ENCODE measurements around the gene LARGE1. TPM values are rescaled to one million over a fixed set of nuclear protein-coding genes. Genes with fewer than 3 reads are reported as not detected.

LARGE1 gene
- total RNA-seq, 4 donors from 2014 or later: 18.7 to 82.1 (median 39.2) TPM

- TF ChIP-seq CTCF (IDR thresholded peaks at IDR 0.05) (no peak), POLR2A (IDR thresholded peaks at IDR 0.05) (no peak)
- Histone ChIP-seq H3K9me3 (no peaks in the 10 kb centered on the region), H3K4me1 (no peaks in the 10 kb centered on the region), H3K4me3 (no peak overlapping the region), H3K27ac (no peak overlapping the region), H3K36me3 (no peaks in the 10 kb centered on the region), H3K27me3 (no peaks in the 10 kb centered on the region)
- no peak for DNase-seq
- intact Hi-C loops (cut with DNase I; ENCODE audit: low total_unique reads): no loop called here
Measured at GRCh38 chr22:33831651-33832050, 88.6 kb downstream of the LARGE1 start.

- intact Hi-C loops (cut with DNase I; ENCODE audit: low total_unique reads): no loop called here
- no peak overlapping the region for H3K4me3 ChIP-seq
Measured at GRCh38 chr22:33831207-33831606, 89.1 kb downstream of the LARGE1 start.

GRCh38 chr22:33829546-33830280, 90.6 kb downstream of the LARGE1 start:
- Histone ChIP-seq H3K27ac (no peak overlapping the region), H3K9me3 (no peaks in the 10 kb centered on the region), H3K4me1 (peaks cover 0 to 4% of the 10 kb centered on the region in 2 donors), H3K36me3 (no peaks in the 10 kb centered on the region), H3K4me3 (no peak overlapping the region), H3K27me3 (no peaks in the 10 kb centered on the region)
- DNase-seq: no peak
- intact Hi-C loops (cut with DNase I; ENCODE audit: low total_unique reads): no loop called here
- TF ChIP-seq POLR2A (IDR thresholded peaks at IDR 0.05): no peak
- TF ChIP-seq CTCF (IDR thresholded peaks at IDR 0.05): no peak

More at GRCh38 chr22:33831207-33831606, 89.1 kb downstream of the LARGE1 start:
- no peaks in the 10 kb centered on the region for H3K27me3 ChIP-seq
- no peaks in the 10 kb centered on the region for H3K36me3 ChIP-seq
- TF ChIP-seq POLR2A (IDR thresholded peaks at IDR 0.05) (no peak), CTCF (IDR thresholded peaks at IDR 0.05) (no peak)
- DNase-seq: no peak
- no peak overlapping the region for H3K27ac ChIP-seq
- no peaks in the 10 kb centered on the region for H3K9me3 ChIP-seq
- no peaks in the 10 kb centered on the region for H3K4me1 ChIP-seq

DNA sequence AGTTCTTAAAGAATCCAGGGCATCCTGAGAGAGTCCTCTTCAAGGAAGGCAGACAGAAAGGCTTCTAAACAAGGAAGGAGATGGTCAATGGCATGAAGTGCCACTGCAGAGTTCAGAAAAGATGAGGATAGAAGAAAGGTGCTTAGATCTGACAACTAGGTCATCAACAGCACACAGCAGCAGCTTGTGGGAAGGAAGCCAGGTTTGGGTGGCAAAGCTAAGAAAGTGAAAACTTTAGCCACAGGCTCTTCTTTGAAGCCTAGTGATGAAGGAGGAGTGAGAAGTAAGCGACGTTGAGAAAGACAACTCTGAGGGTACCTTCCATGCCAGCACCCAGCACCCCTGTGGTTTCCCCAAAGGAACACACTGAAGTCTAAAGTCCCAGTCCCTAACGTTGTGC, 92.0 kb downstream of the LARGE1 start:
- Histone ChIP-seq H3K27me3 (no peaks in the 10 kb centered on the region), H3K27ac (no peak overlapping the region), H3K9me3 (no peaks in the 10 kb centered on the region), H3K36me3 (no peaks in the 10 kb centered on the region), H3K4me3 (no peak overlapping the region), H3K4me1 (peaks cover 0 to 5% of the 10 kb centered on the region in 2 donors)
- TF ChIP-seq CTCF (IDR thresholded peaks at IDR 0.05): no peak
- no peak for TF ChIP-seq POLR2A (IDR thresholded peaks at IDR 0.05)
- intact Hi-C loops (cut with DNase I; ENCODE audit: low total_unique reads): no loop called here
- DNase-seq: no peak

- intact Hi-C loops (cut with DNase I; ENCODE audit: low total_unique reads): no loop called here
- Histone ChIP-seq H3K9me3 (no peaks in the 10 kb centered on the region), H3K4me1 (peaks cover 0 to 5% of the 10 kb centered on the region in 2 donors), H3K27ac (no peak overlapping the region), H3K4me3 (no peak overlapping the region), H3K36me3 (no peaks in the 10 kb centered on the region), H3K27me3 (no peaks in the 10 kb centered on the region)
- TF ChIP-seq POLR2A (IDR thresholded peaks at IDR 0.05): no peak
- no peak for DNase-seq
Measured at GRCh38 chr22:33825761-33826160, 94.5 kb downstream of the LARGE1 start.

Measured in uterus (tissue), 4 donors.